ENCODE measurements around the gene CDKN2D. TPM values are rescaled to one million over a fixed set of nuclear protein-coding genes. Genes with fewer than 3 reads are reported as not detected.

CDKN2D gene
- total and polyA plus RNA-seq, 2 of the 13 experiments (the other 11 are each of a cell fraction or from before 2014, with no cell fraction given): 5.4 to 8.6 TPM

DNA sequence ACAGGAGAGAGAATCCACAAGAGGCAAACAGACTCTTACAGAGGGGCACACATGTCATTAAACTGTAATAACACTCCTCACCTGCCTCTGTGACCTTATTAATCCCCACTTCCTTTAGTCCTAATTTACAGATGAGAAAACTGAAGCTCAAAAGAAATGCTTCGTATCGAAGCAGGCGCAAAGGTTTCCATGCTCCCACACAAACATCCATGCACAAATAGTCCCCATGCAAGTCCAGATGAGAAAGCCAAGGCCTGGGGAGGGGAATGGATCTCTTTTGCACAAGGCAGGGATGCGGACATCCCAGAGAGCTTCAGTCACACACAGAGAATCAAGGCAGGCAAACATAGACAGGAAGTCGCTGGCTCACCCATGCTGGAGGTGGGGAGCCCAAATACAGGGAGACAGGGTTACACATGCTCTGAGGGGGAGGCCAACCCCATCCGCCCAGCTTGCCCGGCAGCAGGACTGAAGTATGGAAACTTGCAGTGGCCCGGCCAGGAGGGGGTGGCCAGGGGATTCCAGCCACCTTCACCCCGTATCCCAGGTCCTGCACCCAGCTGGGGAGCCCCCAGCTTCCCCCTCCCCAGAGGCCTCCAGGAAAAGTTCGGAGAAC is 52.0 kb downstream of the CDKN2D start (continued):
- TF ChIP-seq, protein P1, sequence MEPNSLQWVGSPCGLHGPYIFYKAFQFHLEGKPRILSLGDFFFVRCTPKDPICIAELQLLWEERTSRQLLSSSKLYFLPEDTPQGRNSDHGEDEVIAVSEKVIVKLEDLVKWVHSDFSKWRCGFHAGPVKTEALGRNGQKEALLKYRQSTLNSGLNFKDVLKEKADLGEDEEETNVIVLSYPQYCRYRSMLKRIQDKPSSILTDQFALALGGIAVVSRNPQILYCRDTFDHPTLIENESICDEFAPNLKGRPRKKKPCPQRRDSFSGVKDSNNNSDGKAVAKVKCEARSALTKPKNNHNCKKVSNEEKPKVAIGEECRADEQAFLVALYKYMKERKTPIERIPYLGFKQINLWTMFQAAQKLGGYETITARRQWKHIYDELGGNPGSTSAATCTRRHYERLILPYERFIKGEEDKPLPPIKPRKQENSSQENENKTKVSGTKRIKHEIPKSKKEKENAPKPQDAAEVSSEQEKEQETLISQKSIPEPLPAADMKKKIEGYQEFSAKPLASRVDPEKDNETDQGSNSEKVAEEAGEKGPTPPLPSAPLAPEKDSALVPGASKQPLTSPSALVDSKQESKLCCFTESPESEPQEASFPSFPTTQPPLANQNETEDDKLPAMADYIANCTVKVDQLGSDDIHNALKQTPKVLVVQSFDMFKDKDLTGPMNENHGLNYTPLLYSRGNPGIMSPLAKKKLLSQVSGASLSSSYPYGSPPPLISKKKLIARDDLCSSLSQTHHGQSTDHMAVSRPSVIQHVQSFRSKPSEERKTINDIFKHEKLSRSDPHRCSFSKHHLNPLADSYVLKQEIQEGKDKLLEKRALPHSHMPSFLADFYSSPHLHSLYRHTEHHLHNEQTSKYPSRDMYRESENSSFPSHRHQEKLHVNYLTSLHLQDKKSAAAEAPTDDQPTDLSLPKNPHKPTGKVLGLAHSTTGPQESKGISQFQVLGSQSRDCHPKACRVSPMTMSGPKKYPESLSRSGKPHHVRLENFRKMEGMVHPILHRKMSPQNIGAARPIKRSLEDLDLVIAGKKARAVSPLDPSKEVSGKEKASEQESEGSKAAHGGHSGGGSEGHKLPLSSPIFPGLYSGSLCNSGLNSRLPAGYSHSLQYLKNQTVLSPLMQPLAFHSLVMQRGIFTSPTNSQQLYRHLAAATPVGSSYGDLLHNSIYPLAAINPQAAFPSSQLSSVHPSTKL (CRISPR knock-in tag; IDR thresholded peaks at IDR 0.05): no peak
- no peak for TF ChIP-seq ZNF878 (CRISPR knock-in tag; IDR thresholded peaks at IDR 0.05)

MicroRNAs within 50 kb of the gene (microRNA counts, 767-probe panel; counts per million panel counts)
- microRNA hsa-miR-1238: not detected

Small RNA genes lying within 50 kb of the gene (microRNA-seq; reads per million reads assigned to microRNA genes)
- not detected for gene MIR1238

Small RNA genes lying within 50 kb of the gene (small RNA-seq; reads per million reads assigned to genes)
- gene MIR1238 (ENCODE audit: insufficient read depth in 2 of 3, insufficient read length in 3 of 3, low read depth in 2 of 3, low replicate concordance in 1 of 3) (0 reads per million in 3 experiments), gene RNU7-140P (ENCODE audit: insufficient read depth in 2 of 3, insufficient read length in 3 of 3, low read depth in 2 of 3, low replicate concordance in 1 of 3) (0 reads per million in 3 experiments)

Other genes with a start within 250 kb of the CDKN2D start
- gene RAVER1, start 235.4 kb downstream of the CDKN2D start, total RNA-seq (2016; rRNA removed; fragmentation: Illumina TruSeq; extraction: Trizol): 7.9 and 17.7 TPM in 2 replicates
- gene RAVER1, start 235.4 kb downstream of the CDKN2D start, polyA plus RNA-seq (2011; rRNA removed): 3.6 and 4.4 TPM in 2 replicates
- gene ICAM3, start 229.4 kb downstream of the CDKN2D start, total RNA-seq (2016; rRNA removed; fragmentation: Illumina TruSeq; extraction: Trizol): 21.0 and 25.1 TPM in 2 replicates
- 14.1 and 16.3 TPM in 2 replicates for gene ICAM3, start 229.4 kb downstream of the CDKN2D start, polyA plus RNA-seq (2011; rRNA removed)
- gene TYK2, start 188.4 kb downstream of the CDKN2D start, total RNA-seq (2016; rRNA removed; fragmentation: Illumina TruSeq; extraction: Trizol): 39.9 and 60.1 TPM in 2 replicates
- 38.8 and 40.8 TPM in 2 replicates for gene TYK2, start 188.4 kb downstream of the CDKN2D start, polyA plus RNA-seq (2011; rRNA removed)
- 134 and 158 TPM in 2 replicates for gene CDC37, start 165.4 kb downstream of the CDKN2D start, total RNA-seq (2016; rRNA removed; fragmentation: Illumina TruSeq; extraction: Trizol)
- 177 and 191 TPM in 2 replicates for gene CDC37, start 165.4 kb downstream of the CDKN2D start, polyA plus RNA-seq (2011; rRNA removed)
- gene PDE4A, start 148.4 kb downstream of the CDKN2D start, total RNA-seq (2016; rRNA removed; fragmentation: Illumina TruSeq; extraction: Trizol): 1.1 TPM in 2 replicates
- gene PDE4A, start 148.4 kb downstream of the CDKN2D start, polyA plus RNA-seq (2011; rRNA removed): 4.1 TPM in 2 replicates
- 72.9 and 75.5 TPM in 2 replicates for gene KEAP1, start 65.6 kb downstream of the CDKN2D start, total RNA-seq (2016; rRNA removed; fragmentation: Illumina TruSeq; extraction: Trizol)
- 56.7 and 72.4 TPM in 2 replicates for gene KEAP1, start 65.6 kb downstream of the CDKN2D start, polyA plus RNA-seq (2011; rRNA removed)
- not detected in 2 replicates for gene S1PR5, start 51.5 kb downstream of the CDKN2D start, total RNA-seq (2016; rRNA removed; fragmentation: Illumina TruSeq; extraction: Trizol)
- 0.04 TPM in 1 of 2 replicates, not detected in the other for gene S1PR5, start 51.5 kb downstream of the CDKN2D start, polyA plus RNA-seq (2011; rRNA removed)
- 9.3 and 19.0 TPM in 2 replicates for gene ATG4D, start 25.1 kb downstream of the CDKN2D start, total RNA-seq (2016; rRNA removed; fragmentation: Illumina TruSeq; extraction: Trizol)
- 17.8 and 22.9 TPM in 2 replicates for gene ATG4D, start 25.1 kb downstream of the CDKN2D start, polyA plus RNA-seq (2011; rRNA removed)
- 10.2 and 11.7 TPM in 2 replicates for gene KRI1, start 3.0 kb downstream of the CDKN2D start, total RNA-seq (2016; rRNA removed; fragmentation: Illumina TruSeq; extraction: Trizol)
- 9.1 and 12.7 TPM in 2 replicates for gene KRI1, start 3.0 kb downstream of the CDKN2D start, polyA plus RNA-seq (2011; rRNA removed)
- gene AP1M2, start 18.3 kb upstream of the CDKN2D start, total RNA-seq (2016; rRNA removed; fragmentation: Illumina TruSeq; extraction: Trizol): 76.8 and 82.9 TPM in 2 replicates
- 6.3 and 11.0 TPM in 2 replicates for gene AP1M2, start 18.3 kb upstream of the CDKN2D start, polyA plus RNA-seq (2011; rRNA removed)
- 2.3 and 2.4 TPM in 2 replicates for gene SLC44A2, start 56.6 kb upstream of the CDKN2D start, total RNA-seq (2016; rRNA removed; fragmentation: Illumina TruSeq; extraction: Trizol)
- 5.6 and 7.2 TPM in 2 replicates for gene SLC44A2, start 56.6 kb upstream of the CDKN2D start, polyA plus RNA-seq (2011; rRNA removed)
- gene ILF3, start 85.4 kb upstream of the CDKN2D start, total RNA-seq (2016; rRNA removed; fragmentation: Illumina TruSeq; extraction: Trizol): 120 and 127 TPM in 2 replicates
- gene ILF3, start 85.4 kb upstream of the CDKN2D start, polyA plus RNA-seq (2011; rRNA removed): 173 and 195 TPM in 2 replicates
- 33.0 and 38.6 TPM in 2 replicates for gene QTRT1, start 132.5 kb upstream of the CDKN2D start, total RNA-seq (2016; rRNA removed; fragmentation: Illumina TruSeq; extraction: Trizol)
- 41.6 and 55.6 TPM in 2 replicates for gene QTRT1, start 132.5 kb upstream of the CDKN2D start, polyA plus RNA-seq (2011; rRNA removed)
- gene DNM2, start 149.1 kb upstream of the CDKN2D start, total RNA-seq (2016; rRNA removed; fragmentation: Illumina TruSeq; extraction: Trizol): 41.7 and 48.2 TPM in 2 replicates
- gene DNM2, start 149.1 kb upstream of the CDKN2D start, polyA plus RNA-seq (2011; rRNA removed): 59.8 and 67.0 TPM in 2 replicates

Data from HepG2 (cell line).